Gastroesophageal sphincter (tissue), 3 donors: ENCODE results near the gene ANKS4B.

Source experiments
- CTCF ChIP-seq, 4 experiments: fragments of 200-600 bp in 2 of 4; fragments of 450-650 bp in 2 of 4; sonication (generic) in 1 of 4; IDR thresholded peaks; one replicate each; pipeline ENCODE4 v1.5.1; 2017 to 2019; ENCODE audit warnings: antibody characterized with exemption in 4 of 4, mild to moderate bottlenecking in 2 of 4, moderate library complexity in 2 of 4
- EP300 ChIP-seq: sonication (generic); formaldehyde crosslinking; IDR thresholded peaks from one replicate; pipeline ENCODE4 v1.6.1; 2017; ENCODE audit warnings: antibody characterized with exemption, mild to moderate bottlenecking
- POLR2A ChIP-seq, 2 donors: fragments of 450-650 bp; IDR thresholded peaks; one replicate each; pipeline ENCODE4 v1.6.1; 2017; ENCODE audit warnings: antibody characterized with exemption in 2 of 2, mild to moderate bottlenecking in 2 of 2, moderate library complexity in 1 of 2
- POLR2AphosphoS5 ChIP-seq: sonication (generic); formaldehyde crosslinking; IDR thresholded peaks from one replicate; pipeline ENCODE4 v1.6.1; 2017; ENCODE audit warnings: antibody characterized with exemption

GRCh38 chr16:21263640-21264570 lies 30.4 kb downstream of the ANKS4B start:
- no peak for TF ChIP-seq CTCF (IDR thresholded peaks at IDR 0.05)
- TF ChIP-seq POLR2A (IDR thresholded peaks at IDR 0.05) = no peak
- no peak for TF ChIP-seq POLR2AphosphoS5
- no peak for TF ChIP-seq EP300
